CD14-positive monocyte (primary cell): ENCODE results near the gene SLITRK5. TPM values are rescaled to one million over a fixed set of nuclear protein-coding genes. Genes with fewer than 3 reads are reported as not detected.

Source experiments
- DNase-seq, 3 donors: peaks; one replicate each; pipeline ENCODE4 v3.0.0-alpha.2; 2011 to 2022
- H2AFZ ChIP-seq: 2 replicates; pipeline ENCODE4 v1.6.0; 2012; ENCODE audit warnings: mild to moderate bottlenecking, low read depth, low read length, inconsistent platforms; ENCODE audit not compliant: insufficient read depth, poor library complexity, severe bottlenecking
- H3K27ac ChIP-seq, 2 donors: 1 replicate in 1 of 2; 2 replicates in 1 of 2; pipeline ENCODE4 v1.5.1; 2012 to 2013; ENCODE audit warnings: low read length in 2 of 2, control low read depth in 1 of 2, inconsistent platforms in 1 of 2, low read depth in 1 of 2, mild to moderate bottlenecking in 1 of 2
- H3K27me3 ChIP-seq, 2 donors: one replicate each; pipeline versions ENCODE4 v1.6.0 to v1.6.1; 2011 to 2013; ENCODE audit warnings: low read length in 2 of 2; ENCODE audit not compliant: control insufficient read depth in 2 of 2, insufficient read depth in 2 of 2
- H3K36me3 ChIP-seq, 2 donors: replicated peaks in 1 of 2; 1 replicate in 1 of 2; 2 replicates in 1 of 2; pipeline versions ENCODE4 v1.5.1 to v1.6.1; 2012 to 2013; ENCODE audit warnings: low read length in 2 of 2, control low read depth in 1 of 2, inconsistent platforms in 1 of 2, mild to moderate bottlenecking in 1 of 2; ENCODE audit not compliant: insufficient read depth in 2 of 2, control insufficient read depth in 1 of 2
- H3K4me1 ChIP-seq, 2 donors: 1 replicate in 1 of 2; 2 replicates in 1 of 2; pipeline versions ENCODE4 v1.5.1 to v1.6.1; 2012 to 2013; ENCODE audit warnings: low read length in 2 of 2, control low read depth in 1 of 2, inconsistent platforms in 1 of 2, mild to moderate bottlenecking in 1 of 2, moderate library complexity in 1 of 2; ENCODE audit not compliant: insufficient read depth in 2 of 2, control insufficient read depth in 1 of 2
- H3K4me2 ChIP-seq: replicated peaks from 2 replicates; pipeline ENCODE3; 2012; ENCODE audit warnings: low read length, moderate library complexity, mild to moderate bottlenecking; ENCODE audit not compliant: poor library complexity, severe bottlenecking; ENCODE audit errors: extremely low read depth
- H3K4me3 ChIP-seq, 3 experiments: fragments of 200-600 bp in 1 of 3; sonication (generic) in 1 of 3; replicated peaks in 1 of 3; 1 replicate in 2 of 3; 2 replicates in 1 of 3; pipeline ENCODE4 v1.5.1; 2011 to 2013; ENCODE audit warnings: low read length in 3 of 3, mild to moderate bottlenecking in 3 of 3, control low read depth in 2 of 3, low read depth in 2 of 3, inconsistent platforms in 1 of 3, moderate library complexity in 1 of 3
- H3K79me2 ChIP-seq: 2 replicates; pipeline ENCODE4 v1.6.0; 2012; ENCODE audit warnings: mild to moderate bottlenecking, control low read depth, inconsistent platforms, low read length, moderate library complexity; ENCODE audit not compliant: insufficient read depth
- H3K9ac ChIP-seq: 2 replicates; pipeline ENCODE4 v1.6.0; 2017; ENCODE audit warnings: low read length, mild to moderate bottlenecking; ENCODE audit not compliant: insufficient read depth, poor library complexity, severe bottlenecking
- H3K9me3 ChIP-seq, 2 donors: replicated peaks in 1 of 2; 1 replicate in 1 of 2; 2 replicates in 1 of 2; pipeline versions ENCODE4 v1.5.1 to v1.6.1; 2012 to 2013; ENCODE audit warnings: low read length in 2 of 2, control low read depth in 1 of 2; ENCODE audit not compliant: control insufficient read depth in 1 of 2, insufficient read depth in 1 of 2
- H4K20me1 ChIP-seq: 2 replicates; pipeline ENCODE4 v1.6.0; 2012; ENCODE audit warnings: mild to moderate bottlenecking, low read length, control low read depth, moderate library complexity; ENCODE audit not compliant: insufficient read depth
- H3K27ac Mint-ChIP-seq, 7 donors: one replicate each; pipeline ENCODE4 v1.8.0; 2020; ENCODE audit warnings: mild to moderate bottlenecking in 7 of 7, mixed read lengths in 7 of 7, moderate library complexity in 6 of 7, inconsistent platforms in 2 of 7
- H3K27me3 Mint-ChIP-seq, 3 donors: one replicate each; pipeline ENCODE4 v1.8.0; 2021 to 2022; ENCODE audit warnings: low read depth in 3 of 3, mild to moderate bottlenecking in 3 of 3, mixed read lengths in 3 of 3, moderate library complexity in 3 of 3, inconsistent platforms in 1 of 3
- H3K36me3 Mint-ChIP-seq, 2 donors: one replicate each; pipeline ENCODE4 v1.8.0; 2020; ENCODE audit warnings: mixed read lengths in 2 of 2, inconsistent platforms in 1 of 2, mild to moderate bottlenecking in 1 of 2
- H3K4me1 Mint-ChIP-seq: one replicate; pipeline ENCODE4 v1.8.0; 2020; ENCODE audit warnings: mild to moderate bottlenecking, mixed read lengths
- H3K4me3 Mint-ChIP-seq, 2 donors: one replicate each; pipeline ENCODE4 v1.8.0; 2020; ENCODE audit warnings: mild to moderate bottlenecking in 2 of 2, mixed read lengths in 2 of 2, moderate library complexity in 1 of 2
- H3K9me3 Mint-ChIP-seq, 7 donors: one replicate each; pipeline ENCODE4 v1.8.0; 2020 to 2022; ENCODE audit warnings: mixed read lengths in 7 of 7, mild to moderate bottlenecking in 6 of 7, moderate library complexity in 6 of 7, inconsistent platforms in 2 of 7
- WGBS: methylation state at CpG from one replicate; pipeline ENCODE4 v1.1.5; 2013; ENCODE audit warnings: missing lambda C conversion rate; ENCODE audit not compliant: insufficient coverage; 5-methylcytosine and 5-hydroxymethylcytosine counted together
- intact Hi-C, 2 donors: fragments of 100-400 bp; cut with micrococcal nuclease; formaldehyde crosslinking; loops; one replicate each; pipeline versions ENCODE4 v1.15.0 to v1.15.1; 2023
- polyA plus RNA-seq, 3 donors: library from polyadenylated mRNA; depleted of rRNA in 1 of 3; unstranded in 2 of 3; stranded (reverse) in 1 of 3; fragments of 300-500 nt in 2 of 3; fragments of >200 nt in 1 of 3; fragmentation: Illumina TruSeq in 2 of 3; gene quantifications; 1 replicate in 2 of 3; 2 replicates in 1 of 3; pipeline ENCODE4 v1.2.3, GENCODE V29; 2012 to 2021
- TF ChIP-seq, protein P1 (sequence below): fragments of 200-600 bp; IDR thresholded peaks from one replicate; pipeline ENCODE4 v1.8.0; 2022; ENCODE audit warnings: antibody characterized with exemption, mild to moderate bottlenecking

The SLITRK5 gene
- polyA plus RNA-seq, 3 donors, result not detected

DNA sequence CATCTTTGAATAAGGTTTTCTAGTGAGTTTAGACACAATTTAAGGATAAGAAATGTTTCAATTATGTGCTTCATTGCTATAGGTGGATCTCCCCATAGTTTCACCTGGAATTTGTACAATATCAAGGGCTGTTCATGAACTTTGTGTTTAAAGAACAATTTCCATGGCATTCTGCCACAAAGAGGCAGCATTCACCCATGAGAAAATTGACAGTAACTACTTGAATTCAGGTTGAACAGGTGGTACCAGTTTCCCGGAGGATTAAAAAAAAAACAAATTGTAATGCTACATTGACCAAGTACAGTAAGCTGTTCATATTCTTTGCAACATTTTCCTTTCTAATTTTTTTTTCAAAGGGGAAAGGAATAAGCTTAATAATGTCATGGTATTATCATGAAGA lies 9.1 kb downstream of the SLITRK5 start:
- Histone ChIP-seq H2AFZ (no peak overlapping the region), H3K27me3 (peaks cover 19 to 46% of the 10 kb centered on the region in 2 donors), H3K27ac (no peak overlapping the region), H3K9me3 (peaks cover 14 to 20% of the 10 kb centered on the region in 2 donors), H3K9ac (no peak overlapping the region), H3K4me2 (no peak overlapping the region), H3K4me1 (peaks cover 12 to 17% of the 10 kb centered on the region in 2 donors), H3K36me3 (no peaks in the 10 kb centered on the region), H3K4me3 (no peak overlapping the region), H4K20me1 (no peaks in the 10 kb centered on the region), H3K79me2 (no peaks in the 10 kb centered on the region)
- Mint-ChIP-seq H3K36me3 (peaks cover 0 to 2% of the 10 kb centered on the region in 2 donors), H3K9me3 (peaks cover 2 to 25% (median 19%) of the 10 kb centered on the region in 7 donors), H3K27ac (no peak overlapping the region), H3K27me3 (peaks cover 34 to 39% (median 36%) of the 10 kb centered on the region in 3 donors), H3K4me3 (no peak overlapping the region), H3K4me1 (peaks cover 15% of the 10 kb centered on the region)
- TF ChIP-seq, protein P1, sequence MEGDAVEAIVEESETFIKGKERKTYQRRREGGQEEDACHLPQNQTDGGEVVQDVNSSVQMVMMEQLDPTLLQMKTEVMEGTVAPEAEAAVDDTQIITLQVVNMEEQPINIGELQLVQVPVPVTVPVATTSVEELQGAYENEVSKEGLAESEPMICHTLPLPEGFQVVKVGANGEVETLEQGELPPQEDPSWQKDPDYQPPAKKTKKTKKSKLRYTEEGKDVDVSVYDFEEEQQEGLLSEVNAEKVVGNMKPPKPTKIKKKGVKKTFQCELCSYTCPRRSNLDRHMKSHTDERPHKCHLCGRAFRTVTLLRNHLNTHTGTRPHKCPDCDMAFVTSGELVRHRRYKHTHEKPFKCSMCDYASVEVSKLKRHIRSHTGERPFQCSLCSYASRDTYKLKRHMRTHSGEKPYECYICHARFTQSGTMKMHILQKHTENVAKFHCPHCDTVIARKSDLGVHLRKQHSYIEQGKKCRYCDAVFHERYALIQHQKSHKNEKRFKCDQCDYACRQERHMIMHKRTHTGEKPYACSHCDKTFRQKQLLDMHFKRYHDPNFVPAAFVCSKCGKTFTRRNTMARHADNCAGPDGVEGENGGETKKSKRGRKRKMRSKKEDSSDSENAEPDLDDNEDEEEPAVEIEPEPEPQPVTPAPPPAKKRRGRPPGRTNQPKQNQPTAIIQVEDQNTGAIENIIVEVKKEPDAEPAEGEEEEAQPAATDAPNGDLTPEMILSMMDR, result no peak
- DNase-seq, result no peak
- intact Hi-C loops, result no loop called here
- no CpG with 5 or more reads among the region's 1 CpG for WGBS

DNA sequence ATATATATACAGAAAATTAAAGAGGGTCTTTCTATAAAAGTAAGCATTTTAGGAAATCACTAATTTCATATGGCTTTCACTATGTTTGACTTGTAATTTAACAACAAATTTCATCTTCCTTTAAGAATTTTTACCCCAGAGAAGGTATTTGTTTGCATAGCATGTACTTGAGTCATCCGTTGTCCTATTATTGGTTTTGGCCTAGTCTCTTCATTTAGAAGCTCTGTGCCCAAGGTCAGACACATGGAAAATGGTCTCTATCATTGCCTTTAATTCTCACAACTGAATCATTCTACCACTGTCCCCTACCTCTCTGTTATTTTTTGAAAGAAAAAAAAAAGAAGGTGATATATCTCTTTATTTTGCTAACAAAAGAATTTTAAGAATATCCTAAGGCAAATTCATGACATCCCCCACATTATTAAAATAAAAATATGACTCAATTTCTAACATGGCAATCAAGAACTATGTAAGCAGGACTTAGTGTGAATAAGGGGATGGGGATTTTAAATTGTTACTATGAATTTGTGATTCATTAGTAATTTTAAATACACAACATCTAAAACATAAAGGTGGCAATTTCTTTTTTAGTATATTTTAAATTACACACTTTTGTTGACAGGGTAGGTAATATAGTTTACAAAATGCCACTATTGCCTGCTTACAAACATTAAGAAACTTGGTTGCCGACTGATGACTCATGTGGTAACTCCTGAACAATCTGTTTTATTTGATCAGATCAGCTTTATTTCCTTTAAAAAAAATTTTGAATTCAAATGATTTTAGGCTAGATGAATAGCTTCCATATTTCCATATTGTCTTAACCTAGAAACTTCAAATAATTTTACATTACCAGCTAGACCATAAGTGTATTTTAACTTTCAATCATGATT lies 13.9 kb downstream of the SLITRK5 start:
- TF ChIP-seq, protein P1, result no peak
- Histone ChIP-seq H3K36me3 (no peaks in the 10 kb centered on the region), H3K4me1 (no peaks in the 10 kb centered on the region), H3K79me2 (no peaks in the 10 kb centered on the region), H3K9ac (no peak overlapping the region), H3K27ac (no peak overlapping the region), H4K20me1 (no peaks in the 10 kb centered on the region), H3K27me3 (peaks cover 0 to 4% of the 10 kb centered on the region in 2 donors), H3K9me3 (no peaks in the 10 kb centered on the region), H3K4me3 (no peak overlapping the region), H2AFZ (no peak overlapping the region), H3K4me2 (no peak overlapping the region)
- Mint-ChIP-seq H3K4me1 (no peaks in the 10 kb centered on the region), H3K36me3 (no peaks in the 10 kb centered on the region), H3K9me3 (no peaks in the 10 kb centered on the region), H3K27me3 (peaks cover 0 to 2% (median 0%) of the 10 kb centered on the region in 3 donors), H3K4me3 (no peak overlapping the region), H3K27ac (no peak overlapping the region)
- no peak for DNase-seq
- intact Hi-C loops, result no loop called here
- WGBS, result no CpG with 5 or more reads among the region's 2 CpGs
